CD4-positive, alpha-beta T cell treated with Interleukin-21 for 1 hour (primary cell): ENCODE measurements around the gene DPYSL4.
"Not testable (repeated sequence)": the region's sequence is repeated elsewhere in the genome, so short reads cannot be mapped to it uniquely, and the experiment has no call there.

ENCODE experiments used
- DNase-seq: peaks from one replicate; pipeline ENCODE4 v3.0.0-alpha.2; 2020

DPYSL4 gene

GRCh38 chr10:132209130-132209529 lies 22.4 kb downstream of the DPYSL4 start:
- DNase-seq: no peak

DNA sequence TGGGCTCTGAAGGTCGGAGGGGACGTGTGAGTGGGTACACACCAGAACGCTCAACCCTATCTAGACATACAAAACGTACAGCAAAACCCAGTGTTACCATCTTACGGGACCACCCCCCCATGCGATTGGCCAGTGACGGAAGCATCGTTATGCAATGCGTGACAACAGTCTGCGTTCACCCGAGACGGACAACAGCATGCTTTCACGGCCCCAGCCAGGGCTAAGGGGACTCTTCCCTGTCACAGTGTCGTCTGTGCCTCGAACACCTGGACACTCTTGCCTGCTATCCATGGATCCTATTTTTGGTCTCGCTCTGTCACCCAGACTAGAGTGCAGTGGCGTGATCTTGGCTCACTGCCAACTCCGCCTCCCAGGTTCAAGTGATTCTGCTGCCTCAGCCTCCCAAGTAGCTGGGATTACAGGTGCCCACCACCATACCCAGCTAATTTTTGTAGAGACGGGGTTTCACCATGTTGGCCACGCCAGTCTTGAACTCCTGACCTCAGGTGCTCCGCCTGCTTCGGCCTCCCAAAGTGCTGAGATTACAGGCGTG lies 23.3 kb downstream of the DPYSL4 start:
- no peak for DNase-seq

DNA sequence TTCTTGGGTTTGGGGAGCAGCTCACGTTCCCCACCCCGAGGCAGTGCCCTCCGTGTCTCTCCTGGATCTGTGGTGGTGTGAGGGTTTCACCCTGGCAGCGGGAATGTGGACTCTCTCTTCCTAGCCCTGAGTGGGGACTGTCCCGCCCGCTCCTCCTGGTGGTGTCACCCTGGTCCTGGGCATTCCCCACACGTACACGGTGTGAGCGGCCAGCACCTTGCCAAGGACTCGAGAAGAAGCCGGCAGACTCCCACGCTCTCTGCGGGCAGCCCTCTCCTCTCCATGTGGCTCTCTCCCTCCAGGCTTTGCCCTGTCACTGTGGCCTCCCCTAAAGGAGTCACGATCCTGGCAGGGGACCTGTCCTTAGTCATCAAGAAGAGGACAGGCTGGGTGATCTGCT lies 24.0 kb downstream of the DPYSL4 start:
- DNase-seq: no peak

GRCh38 chr10:132211246-132211645 lies 24.5 kb downstream of the DPYSL4 start:
- DNase-seq: no peak

DNA sequence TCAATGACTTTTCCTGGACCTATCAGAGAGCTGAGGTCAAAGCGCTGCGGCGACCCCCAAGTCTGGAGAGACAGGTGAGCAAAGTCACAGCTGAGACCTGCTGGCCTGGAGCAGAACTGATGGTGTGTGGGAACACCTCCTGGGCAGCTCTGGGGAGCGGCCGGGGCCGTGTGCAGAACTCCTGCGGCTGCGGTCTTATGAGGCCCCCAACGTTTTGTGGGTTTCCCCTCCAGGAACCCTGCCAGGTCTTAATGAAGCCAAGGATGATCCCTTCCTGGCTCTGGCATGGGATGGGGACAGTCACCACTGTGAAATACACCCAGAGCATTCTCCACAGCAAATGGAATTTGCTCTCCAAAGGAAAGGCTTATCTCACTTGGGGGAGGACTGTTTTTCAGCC lies 26.1 kb downstream of the DPYSL4 start:
- DNase-seq: no peak

DNA sequence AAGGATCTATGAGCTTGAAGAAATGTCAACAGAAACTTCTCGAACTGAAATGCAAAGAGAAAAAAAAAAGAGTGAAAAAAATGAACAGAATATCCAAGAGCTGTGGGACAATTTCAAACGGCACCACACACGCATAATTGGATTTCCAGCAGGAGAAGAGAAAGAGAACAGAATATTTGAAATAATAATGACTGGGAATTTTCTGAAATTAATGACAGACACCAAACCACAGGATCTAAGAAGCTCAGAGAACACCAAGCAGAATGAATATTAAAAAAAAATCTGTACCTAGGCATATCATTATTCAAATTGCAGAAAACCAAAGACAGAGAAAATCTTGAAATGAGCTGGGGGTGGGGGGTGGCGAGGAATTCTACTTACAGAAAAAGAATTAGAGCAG lies 27.2 kb downstream of the DPYSL4 start:
- DNase-seq: no peak

DNA sequence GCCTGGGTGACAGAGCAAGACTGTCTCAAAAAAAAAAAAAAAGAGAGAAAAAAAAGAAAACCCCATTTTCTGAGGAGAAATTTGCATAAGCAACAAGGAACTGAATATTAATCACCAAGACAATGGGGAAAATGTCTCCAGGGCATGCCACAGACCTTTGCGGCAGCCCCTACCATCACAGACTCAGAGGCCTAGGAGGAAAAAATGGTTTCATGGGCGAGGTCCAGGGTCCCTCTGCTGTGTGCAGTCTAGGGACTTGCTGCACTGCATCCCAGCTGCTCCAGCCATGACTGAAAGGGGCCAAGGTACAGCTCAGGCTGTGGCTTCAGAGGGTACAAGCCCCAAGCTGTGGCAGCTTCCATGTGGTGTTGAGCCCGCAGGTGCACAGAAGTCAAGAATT lies 29.7 kb downstream of the DPYSL4 start:
- DNase-seq: not testable (repeated sequence)

DNA sequence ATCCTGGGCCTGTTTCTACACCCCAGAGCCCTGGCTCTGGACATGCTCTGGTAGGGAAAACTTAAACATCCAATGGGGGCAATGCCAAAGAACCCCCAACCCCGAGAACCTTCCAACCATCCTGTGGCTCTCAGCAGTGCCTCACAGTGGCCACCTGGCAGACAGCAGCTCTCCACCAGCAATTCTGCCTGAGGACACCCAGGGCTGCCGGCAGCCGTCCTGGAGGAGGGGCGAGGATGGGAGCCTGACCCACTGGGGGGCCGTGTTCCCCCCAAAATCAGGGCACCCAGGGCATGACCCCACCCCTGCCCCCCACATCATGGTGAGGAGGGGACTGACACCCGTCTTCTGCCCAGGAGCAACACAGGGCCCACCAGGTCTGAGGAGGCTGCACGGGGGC lies 32.7 kb downstream of the DPYSL4 start:
- no peak for DNase-seq

- DNase-seq: no peak
Observed at GRCh38 chr10:132220061-132220460, 33.3 kb downstream of the DPYSL4 start.

GRCh38 chr10:132220996-132221395 lies 34.2 kb downstream of the DPYSL4 start:
- DNase-seq: not testable (repeated sequence)

GRCh38 chr10:132222726-132223125 lies 36.0 kb downstream of the DPYSL4 start:
- no peak for DNase-seq

DNA sequence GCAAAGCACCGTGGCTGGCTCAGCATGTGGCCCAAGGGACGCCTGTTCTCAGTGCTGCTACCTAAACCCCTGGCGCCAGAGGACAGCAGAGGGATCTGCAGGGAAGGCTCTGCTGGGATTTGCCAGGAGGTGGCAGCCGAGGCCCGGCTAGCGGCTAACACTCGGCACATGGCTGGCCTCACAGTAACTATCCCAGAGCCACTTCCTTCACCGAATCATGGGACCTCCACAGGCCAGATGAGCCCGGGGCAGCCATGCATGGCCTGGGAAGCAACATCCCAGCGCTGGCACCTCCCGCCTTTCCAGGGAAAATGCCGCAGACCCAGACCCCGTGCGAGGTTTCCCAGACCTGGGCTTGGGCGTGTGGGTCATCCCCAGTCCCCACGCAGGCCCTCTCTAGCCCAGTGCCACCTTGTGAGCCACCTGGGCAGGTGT lies 36.4 kb downstream of the DPYSL4 start:
- DNase-seq: peak; percentile 69

DNA sequence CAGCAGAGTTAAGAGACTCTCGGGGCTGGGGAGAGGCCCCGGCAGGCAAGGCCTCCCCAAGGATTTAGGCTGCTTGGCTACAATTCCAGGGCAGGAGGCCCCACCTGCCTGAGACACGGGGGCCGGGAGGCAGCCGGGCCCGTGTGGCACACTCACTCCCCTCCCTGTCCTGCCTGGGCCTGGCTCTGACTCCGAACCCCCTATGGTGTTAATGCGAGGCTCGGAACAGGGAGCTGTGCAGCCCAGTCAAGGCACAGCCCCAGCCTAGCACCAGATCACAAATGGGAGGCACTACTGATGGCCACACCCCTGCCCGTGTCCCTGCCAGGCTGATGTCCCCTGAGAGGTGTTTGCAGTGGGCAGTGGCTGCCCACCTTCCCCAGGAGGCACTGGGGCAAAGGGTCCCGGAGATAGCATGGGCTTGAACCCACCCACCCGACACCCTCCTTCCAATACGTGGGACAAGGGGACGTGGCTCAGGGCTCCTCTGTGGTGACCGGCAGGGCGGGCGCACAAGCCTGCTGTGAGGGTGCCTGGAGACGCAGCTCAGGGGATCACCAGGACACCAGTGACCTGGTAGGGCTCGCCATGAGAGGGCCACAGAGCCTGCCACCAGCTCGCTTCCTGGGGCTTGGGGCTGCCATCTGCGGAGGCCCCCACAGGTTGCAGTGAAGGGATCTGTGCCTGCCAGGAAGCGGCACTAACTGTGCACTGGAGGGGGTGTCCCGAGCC lies 37.0 kb downstream of the DPYSL4 start:
- DNase-seq: no peak

GRCh38 chr10:132224343-132225072 lies 37.8 kb downstream of the DPYSL4 start:
- no peak for DNase-seq

DNA sequence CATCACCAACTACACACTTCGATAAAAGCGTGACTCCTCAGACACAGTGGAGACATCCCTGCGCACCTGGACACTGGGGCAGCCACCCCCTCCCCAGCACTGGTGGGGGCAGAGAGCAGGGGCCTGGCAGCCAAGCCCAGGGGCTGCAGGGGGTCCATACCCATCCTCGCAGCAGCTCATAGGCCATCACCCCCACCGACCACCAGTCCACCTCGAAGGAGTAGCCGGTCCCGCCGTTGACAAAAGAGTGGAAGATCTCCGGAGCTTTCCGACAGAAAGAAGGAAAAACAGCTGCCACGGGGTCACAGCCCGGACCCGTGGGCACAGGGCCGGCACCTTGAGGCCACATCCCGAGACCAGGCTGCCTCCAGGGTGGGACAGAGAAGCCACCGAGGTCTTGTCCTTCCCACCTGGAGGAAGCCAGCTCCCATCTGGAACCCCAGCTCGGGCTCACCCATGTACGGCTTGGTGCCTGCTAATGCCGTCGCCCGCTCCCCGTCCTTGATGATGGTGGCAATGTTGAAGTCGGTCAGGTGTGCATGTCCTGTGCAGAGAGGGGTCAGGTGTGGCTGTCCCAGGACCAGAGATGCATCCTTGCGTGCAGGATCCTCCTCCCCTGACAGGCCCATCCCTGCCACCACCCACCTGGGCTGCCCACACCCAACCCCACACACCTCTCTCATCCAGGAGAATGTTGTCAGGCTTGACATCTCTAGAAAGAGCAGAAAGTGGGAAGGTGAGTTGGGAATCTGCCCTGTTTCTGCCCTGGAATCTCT lies 38.5 kb downstream of the DPYSL4 start:
- no peak for DNase-seq

DNA sequence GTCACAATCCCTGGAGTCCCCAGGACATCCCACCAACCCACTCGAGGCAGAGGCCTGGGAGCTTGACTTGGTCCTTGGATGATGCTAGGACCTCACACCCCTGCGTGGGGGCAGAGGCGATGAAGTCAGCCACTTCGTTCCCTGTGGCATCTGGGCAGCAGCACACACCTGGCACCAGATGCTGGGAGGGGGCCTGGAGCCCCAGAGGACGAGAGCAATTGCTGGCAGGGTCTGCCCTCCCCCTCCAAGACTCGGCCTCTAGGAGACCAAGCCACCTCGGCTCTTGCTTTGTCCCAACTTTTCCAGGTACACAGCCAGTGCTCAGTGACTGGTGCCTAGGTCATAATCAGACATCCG lies 39.1 kb downstream of the DPYSL4 start:
- no peak for DNase-seq

DNA sequence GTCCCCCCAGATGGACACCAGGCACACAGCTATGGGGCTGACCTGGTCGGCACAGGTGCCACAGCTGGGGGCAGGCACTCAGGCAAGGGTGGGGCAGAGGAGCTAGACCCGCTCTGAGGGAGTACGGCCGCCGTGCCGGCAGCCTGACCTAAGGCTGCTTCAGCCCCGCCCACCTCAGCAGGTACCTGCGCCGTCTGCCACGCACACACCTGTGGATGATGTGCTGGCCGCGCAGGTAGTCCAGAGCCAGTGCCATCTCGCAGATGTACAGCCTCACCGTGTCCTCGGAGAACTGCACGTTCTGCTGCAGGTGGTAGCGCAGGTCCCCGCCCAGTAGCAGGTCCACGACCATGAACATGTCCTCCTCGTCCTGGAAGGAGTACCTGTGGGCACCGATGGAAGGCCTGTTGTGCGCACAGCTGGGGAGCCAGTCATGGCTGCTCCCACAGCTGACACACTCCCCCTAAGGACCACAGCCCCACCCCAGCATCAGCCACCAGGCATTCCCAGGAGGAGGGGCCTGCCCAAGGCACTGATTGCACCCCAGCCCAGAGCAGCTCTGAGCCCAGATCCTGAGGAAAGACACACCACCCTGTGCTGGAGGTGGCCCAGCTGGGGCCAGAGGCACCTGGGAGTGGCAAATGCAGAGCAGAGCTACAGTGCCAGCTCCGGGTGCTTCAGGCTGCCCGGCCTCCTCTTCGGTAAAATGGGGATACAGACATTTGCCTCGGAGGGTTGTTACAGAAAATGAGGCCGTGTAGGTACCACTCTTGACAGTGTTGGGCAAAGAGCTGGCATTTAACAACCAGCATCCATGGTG lies 40.0 kb downstream of the DPYSL4 start:
- DNase-seq: no peak

- no peak for DNase-seq
Observed at GRCh38 chr10:132227851-132228390, 41.2 kb downstream of the DPYSL4 start.

GRCh38 chr10:132228616-132229015 lies 41.9 kb downstream of the DPYSL4 start:
- DNase-seq: no peak

DNA sequence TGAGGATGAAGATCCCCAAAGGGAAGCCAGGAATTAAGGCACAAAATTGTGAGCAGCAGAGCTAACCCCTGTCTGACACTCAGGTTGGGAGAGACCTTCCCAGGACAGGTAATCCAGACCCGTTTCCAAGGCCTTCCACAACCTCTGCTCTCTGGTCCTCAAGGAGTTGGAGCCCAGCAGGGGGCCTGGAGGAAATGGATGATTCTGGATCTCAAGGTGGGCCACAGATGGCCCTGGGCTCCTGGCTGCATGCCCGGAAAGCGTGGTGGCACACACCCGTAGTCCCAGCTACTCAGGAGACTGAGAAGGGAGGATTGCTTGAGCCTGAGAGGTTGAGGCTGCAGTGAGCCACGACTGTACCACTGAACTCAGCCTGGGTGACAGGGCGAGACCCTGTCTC lies 42.3 kb downstream of the DPYSL4 start:
- DNase-seq: no peak

DNA sequence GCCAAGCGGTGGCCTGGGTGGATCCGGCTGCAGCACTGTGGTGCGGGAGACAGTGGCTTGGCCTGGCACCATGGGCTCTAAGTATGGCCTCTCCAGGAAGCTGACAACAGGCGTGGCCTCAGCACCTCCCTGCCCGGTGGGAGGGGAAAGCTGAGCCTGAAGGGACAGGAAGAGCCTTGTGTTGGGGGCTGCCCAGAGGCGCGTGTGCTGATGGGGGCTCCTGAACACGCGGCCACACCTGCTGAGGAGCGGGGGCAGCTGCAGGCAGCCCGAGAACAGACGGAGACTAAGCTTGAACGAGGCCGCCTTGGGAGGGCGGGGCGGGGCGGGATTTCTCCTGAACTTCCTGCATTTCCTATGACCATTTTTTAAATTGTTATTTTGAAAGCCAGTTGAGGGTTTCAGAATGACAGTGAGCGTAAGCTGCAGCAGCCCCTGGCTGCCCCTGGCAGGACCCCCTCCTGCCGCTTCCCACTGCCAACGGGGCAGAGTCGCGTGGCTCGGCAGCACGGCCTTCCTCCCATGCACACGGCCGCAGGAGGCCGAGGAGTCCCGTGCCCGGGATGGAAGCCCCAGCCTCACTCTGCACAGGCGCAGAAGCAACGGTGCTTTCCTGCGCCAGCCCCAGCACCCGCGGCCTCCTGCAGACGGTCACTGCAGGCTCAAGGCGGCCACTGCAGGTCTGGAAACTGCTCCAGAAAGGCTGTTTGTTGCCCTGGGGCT lies 43.2 kb downstream of the DPYSL4 start:
- peak; percentile 39 for DNase-seq
